ENCODE measurements around the gene ANO3. TPM values are rescaled to one million over a fixed set of nuclear protein-coding genes. Genes with fewer than 3 reads are reported as not detected.
A peak's percentile ranks its signal among the peaks of the same experiment; 100 is the strongest.
"Not testable (repeated sequence)": the region's sequence is repeated elsewhere in the genome, so short reads cannot be mapped to it uniquely, and the experiment has no call there.

ANO3 gene
- polyA plus RNA-seq, 1 experiment: 0.02 TPM

DNA sequence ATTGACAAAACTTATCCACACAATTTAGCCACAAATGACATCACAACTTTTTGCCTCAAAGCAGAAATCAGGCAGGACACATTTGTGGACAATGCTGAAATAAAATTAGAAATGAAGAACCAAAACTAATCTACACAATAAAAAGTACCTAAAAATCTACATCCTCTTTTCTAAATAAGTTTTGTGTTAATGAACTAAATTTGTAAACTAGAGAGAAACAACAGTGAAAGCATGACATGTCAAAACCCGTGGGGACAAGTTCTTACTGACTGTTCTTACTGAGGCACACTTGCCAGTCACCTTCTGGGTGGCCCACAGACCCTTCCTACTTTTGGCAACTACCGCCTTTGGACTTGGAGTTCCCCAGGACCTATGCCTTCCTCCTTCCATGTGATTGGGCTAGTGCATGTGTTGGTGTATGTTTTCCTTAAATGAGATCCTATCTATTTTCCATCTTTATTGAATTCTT is 300.8 kb downstream of the ANO3 start:
- H3K9me3 ChIP-seq (ENCODE audit: control insufficient read depth, insufficient read depth, low read length): no peaks in the 10 kb centered on the region
- no peak overlapping the region for H3K27ac ChIP-seq (ENCODE audit: low read depth, low read length)
- DNase-seq (ENCODE audit: low read depth, low spot score): no peak
- no peaks in the 10 kb centered on the region for H3K27me3 ChIP-seq (ENCODE audit: control insufficient read depth, insufficient read depth, low read length)
- CTCF ChIA-PET: no interaction called here
- TF ChIP-seq, protein P1, sequence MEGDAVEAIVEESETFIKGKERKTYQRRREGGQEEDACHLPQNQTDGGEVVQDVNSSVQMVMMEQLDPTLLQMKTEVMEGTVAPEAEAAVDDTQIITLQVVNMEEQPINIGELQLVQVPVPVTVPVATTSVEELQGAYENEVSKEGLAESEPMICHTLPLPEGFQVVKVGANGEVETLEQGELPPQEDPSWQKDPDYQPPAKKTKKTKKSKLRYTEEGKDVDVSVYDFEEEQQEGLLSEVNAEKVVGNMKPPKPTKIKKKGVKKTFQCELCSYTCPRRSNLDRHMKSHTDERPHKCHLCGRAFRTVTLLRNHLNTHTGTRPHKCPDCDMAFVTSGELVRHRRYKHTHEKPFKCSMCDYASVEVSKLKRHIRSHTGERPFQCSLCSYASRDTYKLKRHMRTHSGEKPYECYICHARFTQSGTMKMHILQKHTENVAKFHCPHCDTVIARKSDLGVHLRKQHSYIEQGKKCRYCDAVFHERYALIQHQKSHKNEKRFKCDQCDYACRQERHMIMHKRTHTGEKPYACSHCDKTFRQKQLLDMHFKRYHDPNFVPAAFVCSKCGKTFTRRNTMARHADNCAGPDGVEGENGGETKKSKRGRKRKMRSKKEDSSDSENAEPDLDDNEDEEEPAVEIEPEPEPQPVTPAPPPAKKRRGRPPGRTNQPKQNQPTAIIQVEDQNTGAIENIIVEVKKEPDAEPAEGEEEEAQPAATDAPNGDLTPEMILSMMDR (IDR thresholded peaks at IDR 0.05; ENCODE audit: low read depth, low read length): no peak
- no peak overlapping the region for H3K4me3 ChIP-seq (ENCODE audit: low read depth, low read length)
- POLR2A ChIA-PET: no interaction called here

DNA sequence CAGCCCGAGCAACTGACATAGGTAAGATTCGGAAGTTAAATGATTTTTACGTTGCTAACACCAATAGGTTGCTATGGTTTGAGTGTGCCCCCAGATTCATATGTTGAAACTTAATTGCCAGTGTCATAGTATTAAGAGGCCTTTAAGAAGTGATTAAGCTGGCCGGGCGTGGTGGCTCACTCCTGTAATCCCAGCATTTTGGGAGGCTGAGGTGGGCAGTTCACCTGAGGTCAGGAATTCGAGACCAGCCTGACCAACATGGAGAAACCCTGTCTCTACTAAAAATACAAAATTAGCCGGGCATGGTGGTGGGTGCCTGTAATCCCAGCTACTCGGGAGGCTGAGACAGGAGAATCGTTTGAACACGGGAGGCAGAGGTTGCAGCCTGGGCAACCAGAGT is 311.4 kb downstream of the ANO3 start:
- H3K27ac ChIP-seq (ENCODE audit: low read depth, low read length); POLR2A ChIA-PET; H3K4me3 ChIP-seq (ENCODE audit: low read depth, low read length); DNase-seq (ENCODE audit: low read depth, low spot score); H3K27me3 ChIP-seq (ENCODE audit: control insufficient read depth, insufficient read depth, low read length); CTCF ChIA-PET; H3K9me3 ChIP-seq (ENCODE audit: control insufficient read depth, insufficient read depth, low read length): not testable (repeated sequence)

DNA sequence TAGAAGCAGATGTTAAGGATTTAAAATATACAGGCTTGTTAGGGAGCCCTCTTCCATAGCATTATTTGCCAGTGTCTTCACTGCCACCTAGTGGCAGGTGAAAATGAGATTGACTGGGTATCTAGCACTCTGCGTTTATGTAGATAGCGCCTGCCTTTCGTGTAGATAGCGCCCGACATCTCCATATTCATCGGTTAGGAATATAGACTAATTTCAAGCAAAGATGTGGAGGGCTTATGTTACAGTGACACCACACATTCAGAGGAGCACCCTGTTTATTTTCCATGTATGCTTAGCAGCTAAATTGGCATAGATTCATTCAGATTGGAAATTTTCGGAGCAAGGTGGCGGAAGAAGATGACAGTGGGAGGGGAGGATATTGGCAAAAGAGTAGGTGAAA is 318.0 kb downstream of the ANO3 start:
- H3K4me3 ChIP-seq (ENCODE audit: low read depth, low read length): no peak overlapping the region
- H3K27me3 ChIP-seq (ENCODE audit: control insufficient read depth, insufficient read depth, low read length): no peaks in the 10 kb centered on the region
- ChIA-PET CTCF (interaction anchor here (0.6 to 3.4 kb wide), 11 partner anchors 8 to 875 kb away, joined by 3 to 27 read pairs (median 4); no protein-coding TSS in a partner anchor), POLR2A (no interaction called here)
- TF ChIP-seq, protein P1 (IDR thresholded peaks at IDR 0.05; ENCODE audit: low read depth, low read length): peak; percentile 84
- DNase-seq (ENCODE audit: low read depth, low spot score): peak; percentile 32
- H3K9me3 ChIP-seq (ENCODE audit: control insufficient read depth, insufficient read depth, low read length): no peaks in the 10 kb centered on the region
- H3K27ac ChIP-seq (ENCODE audit: low read depth, low read length): no peak overlapping the region

DNA sequence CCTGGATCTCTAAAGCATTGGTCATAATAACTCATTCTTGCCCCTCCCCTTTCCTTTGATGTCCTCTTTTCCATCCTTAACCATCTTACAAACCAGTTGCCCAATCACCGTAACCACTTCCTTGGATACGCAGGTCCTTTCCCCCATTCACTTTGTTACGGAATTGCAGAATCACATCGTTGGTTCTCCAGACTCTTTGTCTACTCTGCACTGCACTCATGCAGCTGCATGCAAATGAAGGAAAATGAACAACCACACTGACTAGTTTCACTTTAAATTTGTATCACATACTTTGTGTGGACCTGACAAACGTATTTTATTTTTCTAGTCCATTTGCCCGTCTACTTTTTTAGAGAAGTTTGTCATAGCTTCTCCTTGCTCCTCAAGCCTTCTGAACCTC is 320.0 kb downstream of the ANO3 start:
- ChIA-PET POLR2A (no interaction called here), CTCF (interaction anchor here (0.6 to 3.4 kb wide), 3 partner anchors 17 to 366 kb away, joined by 3 to 27 read pairs (median 12); no protein-coding TSS in a partner anchor)
- Histone ChIP-seq H3K9me3 (ENCODE audit: control insufficient read depth, insufficient read depth, low read length) (no peaks in the 10 kb centered on the region), H3K27me3 (ENCODE audit: control insufficient read depth, insufficient read depth, low read length) (no peaks in the 10 kb centered on the region), H3K27ac (ENCODE audit: low read depth, low read length) (no peak overlapping the region), H3K4me3 (ENCODE audit: low read depth, low read length) (no peak overlapping the region)
- TF ChIP-seq, protein P1 (IDR thresholded peaks at IDR 0.05; ENCODE audit: low read depth, low read length): no peak
- no peak for DNase-seq (ENCODE audit: low read depth, low spot score)

DNA sequence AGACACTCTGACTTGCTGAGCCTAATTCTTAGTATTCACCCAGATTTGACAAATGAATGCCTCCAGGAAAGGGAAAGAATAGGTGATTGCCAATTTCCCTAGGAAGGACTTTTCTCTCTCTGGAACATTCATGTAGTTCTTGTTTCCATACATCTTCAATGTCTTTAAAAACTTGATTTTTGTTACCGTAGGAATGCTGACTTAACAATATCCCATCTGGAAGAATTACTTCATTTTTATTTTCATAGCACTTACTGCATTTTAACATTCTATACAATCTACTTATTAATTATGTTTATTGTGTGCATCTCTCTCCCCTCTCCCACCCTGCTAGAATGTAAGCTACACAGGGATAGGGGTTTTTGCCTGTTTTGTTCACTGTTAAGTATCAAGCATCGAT is 323.4 kb downstream of the ANO3 start:
- ChIA-PET CTCF (interaction anchor here (0.6 kb wide), 1 partner anchor 100 kb away, joined by 3 read pairs; no protein-coding TSS in a partner anchor), POLR2A (no interaction called here)
- TF ChIP-seq, protein P1 (IDR thresholded peaks at IDR 0.05; ENCODE audit: low read depth, low read length): no peak
- no peak overlapping the region for H3K27ac ChIP-seq (ENCODE audit: low read depth, low read length)
- DNase-seq (ENCODE audit: low read depth, low spot score): no peak
- no peaks in the 10 kb centered on the region for H3K27me3 ChIP-seq (ENCODE audit: control insufficient read depth, insufficient read depth, low read length)
- H3K4me3 ChIP-seq (ENCODE audit: low read depth, low read length): no peak overlapping the region
- H3K9me3 ChIP-seq (ENCODE audit: control insufficient read depth, insufficient read depth, low read length): no peaks in the 10 kb centered on the region

Measured in AG04450 (cell line).